Left lobe of liver (tissue), 2 donors: ENCODE data around the gene KRT34. TPM values are rescaled to one million over a fixed set of nuclear protein-coding genes. Genes with fewer than 3 reads are reported as not detected.
A peak's percentile ranks its signal among the peaks of the same experiment; 100 is the strongest.
"Not testable (repeated sequence)": the region's sequence is repeated elsewhere in the genome, so short reads cannot be mapped to it uniquely, and the experiment has no call there.

Experiments
- ATAC-seq: fragments of 200-7000 bp; cut with Tn5 transposase; one replicate; pipeline ENCODE4 v1.9.1; 2020; ENCODE audit warnings: mild to moderate bottlenecking, moderate library complexity
- DNase-seq: peaks from one replicate; pipeline ENCODE4 v3.0.0-alpha.2; 2020; ENCODE audit warnings: low spot score
- total RNA-seq: library from RNA; stranded (reverse); gene quantifications from one replicate; pipeline ENCODE4 v1.2.1, GENCODE V29; 2021
- donor health status: DM: no; HTN: no; CAD: no; lungs with moderate emphysema.
- donor health status: DM: no; HTN: yes; CAD: no.

KRT34 gene
- not detected for total RNA-seq

DNA sequence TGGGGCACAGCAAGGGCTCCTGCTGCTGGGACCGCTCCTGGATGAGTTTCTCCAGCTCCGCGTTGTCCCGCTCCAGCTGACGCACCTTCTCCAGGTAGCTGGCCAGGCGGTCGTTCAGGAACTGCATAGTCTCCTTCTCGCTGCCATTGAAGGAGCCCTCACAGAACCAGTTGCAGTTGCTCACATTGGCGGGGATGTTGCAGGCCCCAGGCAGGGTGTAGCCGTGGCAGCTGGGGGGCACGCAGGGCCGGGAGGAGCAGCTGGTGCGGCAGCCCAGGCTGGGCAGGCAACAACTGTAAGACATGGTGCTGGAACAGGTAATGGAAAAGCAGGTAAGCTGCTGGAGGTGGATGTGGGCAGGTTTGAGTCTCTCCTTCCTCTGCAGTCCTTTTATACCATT, at the start of gene KRT34:
Gene KRT34 (minus strand): TSS at position 364 of the 400 bp plus-strand sequence. CDS start 60 bp downstream, at position 304.
- ATAC-seq, DNase-seq: not testable (repeated sequence)

DNA sequence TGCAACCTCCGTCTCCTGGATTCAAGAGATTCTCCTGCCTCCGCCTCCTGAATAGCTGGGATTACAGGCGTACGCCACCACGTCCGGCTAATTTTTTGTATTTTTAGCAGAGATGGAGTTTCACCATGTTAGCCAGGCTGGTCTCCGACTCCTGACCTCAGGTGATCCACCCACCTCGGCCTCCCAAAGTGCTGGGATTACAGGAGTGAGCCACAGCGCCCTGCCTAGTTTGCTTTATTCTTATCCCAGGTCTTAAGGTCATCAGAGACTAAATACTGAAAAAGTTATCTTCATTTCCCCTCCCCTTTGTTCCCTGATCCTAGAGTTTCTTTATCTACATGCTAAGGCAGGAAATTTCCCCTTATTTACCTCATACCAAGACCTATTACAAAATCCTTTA, 48.3 kb upstream of the KRT34 start:
- ATAC-seq = not testable (repeated sequence)

DNA sequence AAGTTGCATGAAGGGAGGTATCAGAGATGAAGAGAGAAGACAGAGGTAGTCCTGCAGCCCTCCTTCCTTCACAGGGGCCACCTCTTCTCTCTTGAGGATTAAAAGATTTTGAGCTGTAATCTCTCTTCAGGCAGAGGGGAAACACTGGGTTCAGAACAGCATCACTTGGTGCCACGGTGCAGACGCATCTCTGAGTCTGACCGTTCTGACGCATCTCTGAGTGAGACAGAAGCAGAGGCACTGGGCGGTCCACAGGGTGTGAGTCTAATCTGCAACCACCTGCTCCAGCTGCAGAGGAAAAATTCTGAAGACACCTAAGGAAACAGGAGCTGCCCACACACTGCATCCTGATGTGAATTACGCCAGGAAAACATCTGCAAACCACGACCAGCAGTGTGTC, 47.6 kb upstream of the KRT34 start:
- ATAC-seq = no peak

More for the DNA sequence above, 48.3 kb upstream of the KRT34 start:
- not testable (repeated sequence) for DNase-seq

DNA sequence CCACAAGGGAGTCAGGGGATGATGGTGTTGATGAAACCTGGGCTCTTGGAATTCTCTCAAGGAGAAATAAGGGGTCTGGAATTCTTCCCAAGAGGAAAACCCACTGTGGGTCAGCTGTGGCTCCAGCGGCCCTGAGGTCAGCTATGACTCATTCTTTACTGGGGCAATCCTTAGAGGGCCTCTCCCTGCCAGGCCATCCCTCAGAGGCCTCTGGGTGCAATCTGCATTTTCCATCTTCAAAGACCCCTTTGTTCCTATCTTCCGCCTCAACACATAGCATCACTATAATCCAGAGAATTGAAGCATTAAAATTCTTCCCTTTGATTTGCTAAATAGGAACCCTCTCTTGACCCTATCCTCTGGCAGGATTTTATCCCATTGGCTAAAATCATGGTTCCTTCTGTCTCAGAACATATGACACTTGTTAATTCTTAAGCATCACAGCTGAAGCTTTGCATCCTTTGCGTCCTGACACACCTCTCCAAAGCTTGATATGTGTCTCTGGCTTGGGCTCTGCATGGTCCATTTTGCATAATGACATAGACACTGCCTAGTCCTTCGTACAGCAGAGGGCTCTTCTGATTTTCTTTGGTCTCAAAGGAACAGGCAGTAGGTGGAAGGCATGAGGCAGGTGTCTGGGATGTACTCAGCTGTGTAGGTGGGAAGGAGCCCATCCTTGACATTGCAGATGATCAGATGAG, 46.6 kb upstream of the KRT34 start:
- ATAC-seq (no peak), DNase-seq (no peak)

More for the DNA sequence above, 47.6 kb upstream of the KRT34 start:
- no peak for DNase-seq

DNA sequence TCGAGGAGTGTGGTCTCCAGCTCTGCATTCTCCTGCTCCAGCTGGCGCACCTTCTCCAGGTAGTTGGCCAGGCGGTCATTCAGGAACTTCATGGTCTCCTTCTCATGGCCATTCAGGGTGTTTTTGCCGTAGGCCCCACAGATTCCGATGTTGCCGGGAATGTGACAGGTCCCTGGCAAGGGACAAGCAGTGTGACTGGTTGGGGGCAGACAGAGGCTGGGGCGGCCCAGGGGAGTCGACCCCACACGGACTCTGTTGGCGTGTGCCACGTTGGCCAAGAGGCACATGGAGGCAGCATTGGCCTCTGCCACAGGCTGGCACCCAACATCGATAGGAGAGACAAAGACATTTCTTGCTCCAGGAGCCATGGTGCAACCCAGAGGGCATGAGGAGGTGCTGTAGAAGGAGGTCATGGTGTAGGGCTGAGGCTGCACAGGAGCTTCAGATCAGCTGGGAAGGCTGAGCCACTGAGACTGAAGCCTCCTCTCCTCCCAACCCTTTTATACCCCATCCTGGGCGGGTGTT, 42.1 kb upstream of the KRT34 start, which contains the start of gene KRT37:
Gene KRT37 (minus strand): TSS at position 475 of the 525 bp plus-strand sequence. CDS start 62 bp downstream, at position 413.
- ATAC-seq = no peak

DNA sequence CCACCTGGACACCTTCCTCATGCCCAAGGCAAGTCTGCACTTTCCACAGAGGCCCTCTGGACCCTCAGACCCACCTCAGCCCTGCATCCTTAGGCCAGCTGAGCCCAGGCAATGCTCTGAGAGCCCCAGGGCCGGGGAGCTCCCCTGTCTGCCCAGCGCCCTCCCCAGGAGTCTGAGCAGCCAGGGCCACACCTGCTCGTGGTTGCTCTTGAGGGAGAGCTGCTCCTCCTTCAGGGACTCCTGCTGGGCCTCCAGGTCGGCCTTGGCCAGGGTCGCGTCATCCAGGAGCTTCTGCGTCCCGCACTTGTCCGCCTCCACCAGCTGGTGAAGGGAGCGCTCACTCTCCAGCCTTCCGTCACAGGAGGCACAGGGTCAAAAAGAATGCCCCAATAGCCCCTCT, 40.5 kb upstream of the KRT34 start:
- not testable (repeated sequence) for DNase-seq, ATAC-seq

More for the DNA sequence above, 42.1 kb upstream of the KRT34 start, which contains the start of gene KRT37:
- DNase-seq = no peak

DNA sequence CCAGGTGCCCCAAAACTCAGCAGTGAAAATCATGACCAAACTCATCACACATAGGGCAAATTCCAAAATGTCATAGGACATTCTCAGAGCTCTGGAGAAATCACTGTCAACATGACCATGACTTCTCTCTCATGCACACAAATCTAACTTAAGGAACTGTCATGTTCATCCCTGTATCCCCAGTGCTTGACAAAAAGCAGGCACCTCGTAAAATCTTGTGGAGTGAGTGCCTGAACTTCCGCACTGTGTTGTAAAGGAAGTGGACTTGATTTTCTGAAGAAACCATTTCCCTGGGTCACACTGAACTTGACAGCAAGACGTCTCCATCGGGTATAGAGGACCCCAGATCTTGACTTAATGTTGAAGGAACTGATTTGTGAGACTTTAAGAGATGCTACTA, 39.5 kb upstream of the KRT34 start:
- DNase-seq (no peak), ATAC-seq (no peak)

DNA sequence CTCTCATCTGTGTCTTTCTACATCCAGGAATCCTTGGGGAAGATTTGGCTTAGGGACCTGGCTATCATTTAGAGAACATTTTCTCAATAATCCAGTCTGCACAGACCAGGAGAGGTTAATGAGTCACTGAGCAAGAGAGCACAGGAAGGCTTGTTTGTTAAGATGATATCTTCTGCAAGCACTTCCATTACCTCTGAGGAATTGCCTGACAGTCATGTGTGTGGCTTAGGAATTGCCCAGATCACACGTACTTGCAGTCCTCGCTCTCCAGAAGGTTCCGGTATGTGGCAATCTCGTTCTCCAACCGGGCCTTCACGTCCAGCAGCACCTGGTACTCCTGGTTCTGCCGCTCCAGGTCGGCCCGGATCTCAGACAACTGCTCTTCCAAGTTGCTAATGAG, 39.0 kb upstream of the KRT34 start:
- no peak for DNase-seq
- ATAC-seq = no peak

DNA sequence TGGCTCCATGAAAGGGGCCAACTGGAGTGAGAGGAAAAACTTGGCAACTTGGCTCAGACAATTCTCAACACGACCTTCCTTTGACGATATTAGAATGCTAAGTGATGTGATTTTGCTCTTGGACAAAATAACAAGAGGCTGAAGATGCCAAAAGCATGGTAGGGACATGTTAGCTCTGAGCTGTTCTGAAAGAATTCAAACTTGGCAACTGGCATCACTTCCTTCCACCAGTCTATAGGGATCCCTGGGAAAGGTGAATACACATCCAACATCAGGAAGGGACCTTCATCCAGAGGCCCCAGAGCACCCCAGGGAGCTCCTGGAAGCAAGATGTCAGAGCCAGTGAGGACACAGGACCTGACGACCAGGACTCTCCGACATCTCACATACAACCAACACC, 38.0 kb upstream of the KRT34 start:
- DNase-seq (no peak), ATAC-seq (no peak)

DNA sequence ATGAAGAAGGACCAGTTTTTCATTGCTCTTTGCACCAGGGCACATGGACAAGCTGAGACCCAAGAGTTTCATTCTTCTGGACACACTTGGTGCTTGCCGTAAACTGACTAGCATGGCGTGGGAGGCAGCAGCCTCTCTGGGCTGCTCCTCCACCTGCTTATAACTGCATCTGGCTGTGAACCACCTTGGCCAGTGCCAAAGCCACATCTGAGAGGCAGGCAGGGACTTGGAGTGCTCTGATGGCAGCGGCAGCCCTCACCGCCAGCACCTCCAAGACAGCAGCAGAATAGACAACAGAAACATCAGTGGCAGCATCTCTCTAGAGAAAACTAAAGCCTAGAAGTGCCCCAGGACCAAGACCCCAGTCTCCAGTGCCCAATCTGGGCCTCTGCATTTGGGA, 37.6 kb upstream of the KRT34 start:
- no peak for DNase-seq
- ATAC-seq = no peak

DNA sequence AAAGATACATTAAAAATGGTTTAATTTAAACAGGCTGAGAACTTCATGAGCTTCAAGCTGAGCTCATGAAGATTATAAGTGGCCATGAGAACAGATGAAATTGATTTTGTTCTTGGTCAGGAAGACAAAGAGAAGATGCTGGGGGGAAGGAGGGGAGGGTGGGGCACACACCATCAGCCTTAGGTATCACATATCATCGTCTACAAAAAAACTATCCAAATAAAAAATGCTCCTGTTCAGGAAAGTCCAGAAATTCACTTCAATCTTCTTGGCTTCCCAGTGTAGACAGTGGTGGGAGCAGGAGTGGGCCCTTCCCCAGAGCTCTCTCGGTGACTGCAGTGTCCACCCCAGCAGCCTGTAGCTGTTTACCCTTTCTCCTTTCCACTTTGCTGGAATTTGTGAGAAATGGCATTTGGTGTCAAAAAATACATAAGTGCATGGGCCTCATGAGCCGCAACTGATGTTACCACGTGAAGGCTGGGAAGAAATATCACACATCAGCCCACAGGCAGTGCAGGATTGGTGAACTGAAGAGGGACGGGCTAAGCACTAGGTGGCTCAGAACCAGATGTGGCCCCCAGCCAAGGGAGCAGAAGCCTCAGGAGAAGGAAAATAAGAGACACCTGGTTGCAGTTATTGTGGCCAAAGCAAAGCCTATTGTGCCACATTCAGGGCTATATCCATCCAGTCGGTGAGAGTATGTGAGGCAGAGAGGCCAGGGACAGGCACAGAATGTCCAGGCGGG, 36.2 kb upstream of the KRT34 start:
- DNase-seq (no peak), ATAC-seq (no peak)

DNA sequence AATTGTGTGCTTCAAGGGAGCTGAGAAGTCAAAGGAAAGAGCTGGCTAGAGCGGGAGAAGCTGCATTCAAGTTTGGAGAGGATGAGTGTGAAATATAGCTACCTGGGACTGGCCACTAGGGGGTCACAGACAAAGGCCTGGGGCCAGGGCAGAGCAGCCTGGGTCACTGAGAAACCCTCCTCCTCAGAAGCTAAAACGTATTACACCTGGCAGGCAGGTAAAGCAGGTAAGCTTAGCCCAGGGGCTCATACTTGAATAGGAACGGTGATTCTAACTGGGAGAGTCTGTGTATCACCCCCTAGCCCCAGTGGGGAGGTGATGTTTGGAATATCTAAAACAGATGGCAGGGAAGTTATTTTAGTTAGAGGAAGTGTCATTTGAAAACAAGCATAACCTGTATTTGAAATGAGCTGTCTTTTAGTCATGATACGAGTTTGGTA, 35.5 kb upstream of the KRT34 start:
- DNase-seq (no peak), ATAC-seq (no peak)

DNA sequence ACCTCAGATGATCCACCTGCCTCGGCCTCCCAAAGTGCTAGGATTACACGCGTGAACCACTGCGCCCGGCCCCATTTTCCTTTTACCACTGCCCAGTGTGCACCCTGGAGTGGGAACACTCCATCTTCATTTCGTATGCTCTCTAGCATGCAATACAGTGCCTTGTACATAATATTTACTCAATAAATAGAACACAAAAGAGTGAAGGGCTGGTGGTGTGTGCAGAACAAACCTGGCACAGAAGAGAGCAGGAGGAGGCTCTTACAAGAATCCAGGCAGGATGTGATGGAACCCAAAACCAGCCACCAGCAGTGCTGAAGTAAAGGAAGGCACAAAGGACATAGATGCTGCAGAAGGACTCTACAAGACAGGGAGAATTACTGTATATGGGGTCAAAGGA, 35.0 kb upstream of the KRT34 start:
- ATAC-seq (no peak), DNase-seq (no peak)

DNA sequence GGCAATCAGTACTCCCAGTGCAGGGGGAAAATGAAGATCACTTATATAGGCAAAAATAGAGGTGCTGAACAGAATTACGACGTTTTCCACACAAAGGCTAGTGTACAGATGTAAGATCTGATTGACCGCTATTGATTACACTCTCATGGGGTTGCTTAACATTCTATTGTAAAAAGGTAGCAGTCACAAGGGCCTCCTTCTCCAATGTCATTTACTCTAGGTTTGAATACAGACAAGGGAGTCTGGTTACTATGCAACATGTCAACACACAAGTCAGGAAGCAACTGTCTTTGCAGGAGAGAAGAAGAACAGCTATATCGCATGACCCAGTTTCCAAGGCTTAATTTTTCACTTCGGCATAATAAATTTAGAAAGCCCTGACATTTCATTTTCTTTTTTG, 34.4 kb upstream of the KRT34 start:
- ATAC-seq (no peak), DNase-seq (no peak)

DNA sequence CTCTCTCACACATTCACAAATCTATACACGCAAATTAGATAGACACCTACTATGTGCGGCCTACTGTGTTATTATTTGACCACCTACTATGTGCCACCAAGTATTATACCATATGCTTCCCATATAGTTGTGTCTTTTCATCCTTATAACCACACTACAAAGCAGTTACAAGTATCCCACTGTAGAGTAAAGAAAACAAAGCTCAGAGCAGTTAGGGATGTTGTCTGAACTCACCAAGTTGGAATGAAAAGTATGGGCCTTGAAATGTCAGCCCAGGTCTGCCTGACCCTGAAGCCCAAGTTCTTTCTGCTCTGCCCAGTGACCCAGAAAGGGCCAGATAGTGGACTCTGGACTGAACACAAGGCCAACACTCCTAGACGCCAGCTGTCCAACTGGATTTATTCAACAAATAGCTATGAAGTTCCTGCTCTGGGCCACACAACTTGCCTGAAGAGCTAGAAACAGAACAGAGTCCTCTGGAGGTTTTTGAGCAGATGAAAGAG, 33.8 kb upstream of the KRT34 start:
- peak; percentile 53 for DNase-seq
- peak; percentile 89 for ATAC-seq

DNA sequence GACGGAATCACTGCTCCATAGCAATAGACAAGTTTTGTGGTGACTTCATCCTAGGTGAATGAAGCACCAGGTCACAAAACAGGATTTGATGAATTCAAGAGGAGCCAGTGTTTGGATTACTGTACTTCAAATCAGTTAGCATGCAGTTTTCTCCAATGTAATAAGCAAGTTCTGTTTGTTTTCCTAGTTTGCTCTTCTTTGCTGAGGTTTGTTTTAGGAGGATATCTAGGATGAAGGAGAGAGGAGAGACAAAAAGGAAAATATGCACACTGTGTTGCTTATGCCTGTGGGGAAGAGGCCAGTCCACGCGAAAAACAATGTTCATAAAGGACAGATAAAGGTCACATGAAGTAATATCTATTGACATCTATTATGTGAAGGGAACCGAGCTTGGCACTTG, 33.3 kb upstream of the KRT34 start:
- no peak for DNase-seq
- ATAC-seq = peak; percentile 17

DNA sequence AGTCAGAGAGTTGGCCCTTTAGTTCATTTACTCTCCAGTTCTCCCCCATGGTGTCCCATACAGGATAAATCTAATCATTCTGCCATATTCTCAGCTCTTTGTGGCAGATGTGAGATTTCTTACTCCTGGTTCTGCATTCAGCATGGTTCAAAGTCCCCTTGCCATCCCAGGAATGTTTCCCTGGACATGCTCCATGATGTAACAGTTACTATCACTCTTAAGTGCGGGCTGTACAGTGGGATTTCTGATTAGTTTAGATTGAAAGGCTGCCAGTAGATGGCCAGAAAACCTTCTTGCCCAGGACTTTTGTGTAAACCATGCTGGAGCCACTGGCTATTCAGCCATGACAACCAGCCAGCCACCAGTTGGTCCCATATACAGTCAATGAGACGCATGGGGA, 31.9 kb upstream of the KRT34 start:
- DNase-seq (no peak), ATAC-seq (no peak)

DNA sequence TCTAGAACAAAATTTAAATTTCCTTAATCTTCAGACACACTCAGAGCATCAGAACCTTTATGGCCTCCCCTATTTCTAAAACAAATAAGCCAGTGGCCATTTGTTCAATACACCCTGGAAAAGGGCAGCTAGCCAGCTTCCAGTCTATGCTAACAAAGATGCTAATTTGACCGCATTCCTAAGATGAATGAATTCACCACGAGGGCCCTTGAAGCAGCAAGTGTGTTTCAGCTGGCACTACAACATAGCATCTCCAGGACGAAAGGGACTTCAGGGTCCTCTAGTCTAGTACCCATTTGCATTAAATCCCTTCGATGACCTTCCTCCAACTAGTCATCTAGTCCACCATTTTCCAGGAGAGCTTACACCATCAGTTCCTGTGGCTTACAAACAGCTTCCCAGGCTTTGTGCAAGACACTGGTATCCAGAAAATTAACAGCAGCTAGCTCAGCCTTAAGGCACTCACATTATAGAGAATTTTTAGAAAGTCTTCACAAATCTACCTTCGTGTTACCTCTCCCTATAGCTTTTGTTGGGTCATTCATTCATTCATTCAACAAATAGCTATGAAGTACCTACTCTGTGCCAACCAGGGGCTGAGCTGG, 31.3 kb upstream of the KRT34 start:
- ATAC-seq (no peak), DNase-seq (no peak)

DNA sequence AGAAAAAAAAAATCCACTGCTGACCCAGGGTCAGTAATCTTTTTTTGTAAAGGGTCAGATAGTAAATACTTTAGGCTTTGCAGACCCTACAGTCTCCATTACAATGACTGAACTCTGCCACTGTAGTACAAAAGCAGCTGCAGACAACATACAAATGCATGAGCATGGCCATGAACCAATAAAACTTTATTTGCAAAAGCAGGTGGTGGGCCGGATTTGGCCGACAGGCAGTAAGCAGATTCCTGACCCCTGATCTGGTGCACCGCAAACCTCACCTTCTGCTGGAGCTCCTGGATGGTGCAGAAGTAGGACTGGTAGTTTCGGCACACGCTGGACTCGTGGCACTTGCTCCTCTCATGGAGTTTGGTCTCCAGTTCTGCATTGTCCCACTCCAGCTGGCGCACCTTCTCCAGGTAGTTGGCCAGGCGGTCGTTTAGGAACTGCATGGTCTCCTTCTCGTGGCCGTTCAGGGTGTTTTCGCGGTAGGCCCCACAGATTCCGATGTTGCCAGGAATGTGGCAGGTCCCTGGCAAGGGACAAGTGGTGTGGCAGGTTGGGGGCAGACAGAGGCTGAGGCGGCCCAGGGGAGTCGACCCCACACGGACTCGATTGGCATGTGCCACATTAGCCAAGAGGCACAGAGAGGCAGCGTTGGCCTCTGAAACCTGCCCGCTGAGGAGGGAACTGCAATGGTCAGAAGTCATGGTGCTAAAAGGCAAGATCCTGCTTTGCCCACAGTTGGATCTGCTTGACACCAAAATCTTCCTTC, 29.1 kb upstream of the KRT34 start:
- ATAC-seq = no peak
- no peak for DNase-seq

DNA sequence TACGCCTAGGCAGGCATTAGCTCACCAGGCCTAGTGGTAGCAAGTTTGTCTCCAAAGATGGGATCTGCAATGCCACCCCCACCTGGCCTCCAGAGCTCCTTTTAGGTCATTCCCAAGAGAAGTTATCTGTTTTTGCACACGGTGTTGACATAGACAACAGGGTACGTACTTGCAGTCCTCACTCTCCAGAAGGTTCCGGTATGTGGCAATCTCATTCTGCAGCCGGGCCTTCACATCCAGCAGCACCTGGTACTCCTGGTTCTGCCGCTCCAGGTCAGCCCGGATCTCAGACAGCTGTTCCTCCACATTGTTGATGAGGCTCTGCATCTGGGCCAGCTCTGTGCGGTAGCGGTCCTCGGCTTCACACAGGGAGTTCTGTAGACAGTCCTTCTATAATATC, 25.1 kb upstream of the KRT34 start:
- ATAC-seq = no peak
- DNase-seq = no peak

DNA sequence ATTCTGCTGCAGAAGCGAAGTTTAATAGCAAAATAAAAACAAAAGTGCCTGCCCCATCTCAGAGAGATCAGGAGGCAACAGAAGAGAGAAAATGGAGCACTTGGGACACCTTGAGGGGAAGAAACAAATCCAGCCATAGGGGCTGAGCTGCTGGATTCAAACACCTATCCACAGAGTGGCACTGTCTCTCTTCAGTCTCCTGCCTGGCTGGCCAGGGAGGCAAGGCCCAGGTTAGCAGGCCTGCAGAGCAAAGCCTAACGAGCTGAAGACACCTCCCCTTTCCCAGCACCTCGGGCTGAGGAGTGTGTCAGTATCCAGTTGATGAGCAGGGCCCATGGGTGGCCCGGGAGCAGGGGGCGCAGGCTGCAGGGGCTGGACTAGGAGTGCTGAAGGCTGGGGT, 24.1 kb upstream of the KRT34 start:
- no peak for DNase-seq
- ATAC-seq = no peak
